Measurements from ENCODE around the gene CYBC1. TPM values are rescaled to one million over a fixed set of nuclear protein-coding genes. Genes with fewer than 3 reads are reported as not detected.

CYBC1 gene
- total and polyA plus RNA-seq, 4 donors: 23.2 to 45.6 (median 34.9) TPM

GRCh38 chr17:82495844-82496528 is 45.4 kb upstream of the CYBC1 start:
- no peak for DNase-seq (ENCODE audit: low spot score)
- no peak overlapping the region for H3K9ac ChIP-seq (ENCODE audit: low read depth in 1 of 2, low read length in 2 of 2)
- no peak for TF ChIP-seq REST (IDR thresholded peaks at IDR 0.05)
- TF ChIP-seq HNF4G (IDR thresholded peaks at IDR 0.05): no peak
- TF ChIP-seq RXRA (IDR thresholded peaks at IDR 0.05): no peak
- no peak for TF ChIP-seq GABPA (IDR thresholded peaks at IDR 0.05 in 1 of 2, conservative IDR thresholded peaks at IDR 0.05 in 1 of 2)
- no peak for TF ChIP-seq NR2F2 (IDR thresholded peaks at IDR 0.05)
- no peak for TF ChIP-seq JUND (IDR thresholded peaks at IDR 0.05)
- TF ChIP-seq EGR1 (IDR thresholded peaks at IDR 0.05; ENCODE audit: low read depth in 2 of 2): no peak
- no peak for TF ChIP-seq HNF4A (conservative IDR thresholded peaks at IDR 0.05)
- no peak for TF ChIP-seq MAX (IDR thresholded peaks at IDR 0.05)
- no peak for TF ChIP-seq RAD21 (IDR thresholded peaks at IDR 0.05)
- TF ChIP-seq TAF1 (conservative IDR thresholded peaks at IDR 0.05): no peak
- no peak for TF ChIP-seq YY1 (IDR thresholded peaks at IDR 0.05)
- TF ChIP-seq SP1 (IDR thresholded peaks at IDR 0.05): no peak
- TF ChIP-seq CTCF (IDR thresholded peaks at IDR 0.05; ENCODE audit: low read depth, low read length, missing input control): no peak
- TF ChIP-seq FOXA2 (IDR thresholded peaks at IDR 0.05): no peak
- TF ChIP-seq ZBTB33 (IDR thresholded peaks at IDR 0.05): no peak
- no peak for TF ChIP-seq ATF3 (IDR thresholded peaks at IDR 0.05)
- no peak for TF ChIP-seq FOXA1 (IDR thresholded peaks at IDR 0.05)
- WGBS: 79% methylated on average over 12 of the region's 12 CpGs
- no peaks in the 10 kb centered on the region for H3K9me3 ChIP-seq (ENCODE audit: control insufficient read depth in 4 of 4, low read length in 3 of 4)
- H3K27ac ChIP-seq (ENCODE audit: low read depth in 1 of 2, low read length in 2 of 2): no peak overlapping the region
- peaks cover 2 to 11% (median 6%) of the 10 kb centered on the region in 4 donors for H3K4me1 ChIP-seq (ENCODE audit: control insufficient read depth in 4 of 4, insufficient read depth in 4 of 4, low read length in 3 of 4)
- H3K27me3 ChIP-seq (ENCODE audit: control insufficient read depth in 4 of 4, insufficient read depth in 4 of 4, low read length in 3 of 4): no peaks in the 10 kb centered on the region
- H3K4me3 ChIP-seq (ENCODE audit: low read depth in 1 of 3, low read length in 3 of 3): no peak overlapping the region
- no peaks in the 10 kb centered on the region for H3K36me3 ChIP-seq (ENCODE audit: control insufficient read depth in 4 of 4, insufficient read depth in 3 of 4, low read depth in 1 of 4, low read length in 3 of 4)

Data from liver (tissue), 9 donors.